Stimulated activated CD4-positive, alpha-beta T cell treated with anti-CD3 and anti-CD28 coated beads, Interleukin-1b, Interleukin-23, amount 100 ng/mL, for 24 hours (primary cell): ENCODE results near the gene SPTLC2.
"Not testable (repeated sequence)": the region's sequence is repeated elsewhere in the genome, so short reads cannot be mapped to it uniquely, and the experiment has no call there.

Experiments used
- DNase-seq, 4 experiments: peaks; one replicate each; pipeline ENCODE4 v3.0.0-alpha.2; 2020; ENCODE audit warnings: low read depth in 4 of 4, low spot score in 1 of 4

The SPTLC2 gene

DNA sequence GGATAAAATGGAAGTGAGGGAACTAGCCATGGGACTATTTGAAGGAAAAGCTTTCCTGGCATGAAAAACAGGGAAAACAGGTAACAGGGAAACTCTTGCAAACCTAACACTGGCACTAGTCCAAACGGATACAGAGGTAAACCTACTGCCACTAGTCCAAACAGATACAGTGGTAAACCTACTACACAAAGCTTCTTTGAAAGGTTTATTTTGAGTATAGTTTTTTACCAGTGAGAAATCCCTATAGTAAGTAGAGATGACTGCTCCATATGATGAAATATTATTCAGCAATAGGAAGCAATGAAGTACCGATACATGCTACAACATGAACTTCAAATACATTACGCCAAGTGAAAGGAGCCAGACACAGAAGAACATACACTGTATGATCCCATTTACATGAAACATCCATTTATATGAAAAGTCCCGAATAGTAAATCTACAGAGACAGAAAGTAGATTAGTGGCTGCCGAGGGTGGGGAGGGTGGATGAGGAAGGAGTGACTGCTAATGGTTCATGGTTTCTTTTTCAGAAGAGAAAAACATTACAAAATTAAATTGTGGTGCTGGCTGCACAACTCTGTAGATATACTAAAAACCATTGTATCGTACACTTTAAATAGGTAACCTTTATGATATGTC lies 25.5 kb downstream of the SPTLC2 start:
- DNase-seq: no peak

DNA sequence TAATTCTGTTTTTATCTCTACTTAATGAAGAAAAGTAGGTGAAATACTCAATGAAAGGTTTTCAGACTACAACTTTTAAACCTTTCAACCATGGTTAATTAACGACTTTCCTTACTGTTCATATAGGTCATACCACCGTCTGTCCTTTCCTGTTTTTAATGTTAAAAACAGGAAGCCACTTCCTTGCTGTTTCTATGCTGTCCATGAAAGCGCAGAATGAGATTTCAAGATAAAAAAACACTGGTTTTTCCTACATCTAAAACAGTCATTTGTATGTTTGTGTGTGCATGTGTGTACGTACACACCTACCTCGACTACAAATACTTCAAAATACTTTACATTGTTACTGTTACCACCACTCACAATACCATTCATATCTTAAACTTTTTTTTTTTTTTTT lies 27.3 kb downstream of the SPTLC2 start:
- DNase-seq: no peak

DNA sequence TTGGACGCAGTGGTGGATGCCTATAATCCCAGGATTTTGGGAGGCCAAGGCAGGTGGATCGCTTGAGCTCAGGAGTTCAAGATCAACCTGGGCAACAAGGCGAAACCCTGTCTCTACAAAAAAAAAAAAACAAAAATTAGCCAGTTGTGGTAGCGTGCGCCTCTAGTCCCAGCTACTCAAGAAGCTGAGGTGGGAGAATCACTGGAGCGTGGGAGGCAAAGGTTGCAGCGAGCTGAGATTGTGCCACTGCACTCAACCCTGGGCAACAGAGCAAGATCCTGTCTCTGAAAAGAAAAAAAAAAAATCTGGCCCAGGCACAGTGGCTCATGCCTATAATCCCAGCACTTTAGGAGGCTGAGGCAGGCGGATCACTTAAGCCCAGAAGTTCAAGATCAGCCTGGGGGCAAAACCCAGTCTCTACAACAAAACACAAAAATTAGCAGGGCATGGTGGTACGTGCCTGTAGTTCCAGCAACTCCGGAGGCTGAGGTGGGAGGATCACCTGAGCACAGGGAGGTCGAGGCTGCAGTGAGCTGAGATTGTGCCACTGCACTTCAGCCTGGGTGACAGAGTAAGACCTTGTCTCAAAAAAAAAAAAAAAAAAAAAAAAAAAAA lies 27.9 kb downstream of the SPTLC2 start:
- DNase-seq: not testable (repeated sequence)

DNA sequence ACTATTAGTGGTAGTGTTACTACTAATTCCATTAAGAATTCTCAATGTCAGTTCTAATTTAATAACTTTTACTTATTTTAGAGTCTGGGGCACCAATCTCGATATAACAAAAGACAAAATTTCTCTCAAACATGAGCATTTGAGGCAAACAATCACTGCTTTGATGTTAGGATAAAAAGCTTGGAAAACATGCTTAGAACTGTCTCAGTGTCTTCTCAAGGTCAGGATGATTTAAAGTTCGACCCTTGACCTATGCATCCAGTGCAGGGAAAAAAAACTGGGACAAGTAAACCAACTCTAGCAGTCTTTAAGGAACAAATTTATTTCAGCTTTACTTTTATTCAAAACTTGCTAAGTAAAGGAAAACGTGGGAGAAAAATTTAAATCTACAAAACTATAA lies 31.1 kb downstream of the SPTLC2 start:
- DNase-seq: no peak

DNA sequence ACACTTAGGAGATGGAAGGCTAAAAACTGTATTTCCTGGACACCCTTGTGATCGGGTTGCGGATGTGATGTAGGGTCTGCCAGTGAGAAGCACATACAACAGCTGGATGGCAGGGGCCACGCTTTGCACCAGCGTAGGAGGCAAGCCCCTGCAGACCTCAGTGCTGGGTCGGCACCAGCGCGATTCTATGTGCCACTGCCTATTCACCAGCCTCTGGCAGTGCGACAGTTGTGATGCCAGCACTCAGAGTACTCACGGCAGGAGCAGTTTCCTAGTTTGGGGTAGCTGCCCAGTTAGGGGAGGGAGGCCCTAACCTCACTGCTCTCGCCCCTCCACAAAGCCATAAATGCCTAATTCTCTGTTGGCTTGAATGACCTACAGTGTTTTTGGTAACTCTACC lies 31.6 kb downstream of the SPTLC2 start:
- no peak for DNase-seq

DNA sequence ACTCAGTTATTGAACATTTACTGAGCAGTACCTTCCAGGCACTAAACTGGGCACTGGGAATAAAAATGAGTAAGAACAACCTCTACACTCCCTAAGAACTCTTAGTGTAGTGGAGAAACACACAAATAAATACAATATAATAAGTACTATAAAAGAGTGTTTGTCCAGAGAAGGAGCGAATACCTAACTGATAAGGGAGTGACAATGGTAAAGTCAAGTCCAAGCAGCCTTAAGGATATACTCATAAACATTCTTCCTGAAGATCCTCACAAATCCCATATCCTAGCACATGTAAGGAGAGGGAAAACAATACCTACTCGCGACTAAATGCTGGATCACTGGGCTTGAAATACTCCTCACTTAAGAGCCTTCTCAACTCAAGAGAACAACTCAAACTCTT lies 32.8 kb downstream of the SPTLC2 start:
- DNase-seq: no peak

DNA sequence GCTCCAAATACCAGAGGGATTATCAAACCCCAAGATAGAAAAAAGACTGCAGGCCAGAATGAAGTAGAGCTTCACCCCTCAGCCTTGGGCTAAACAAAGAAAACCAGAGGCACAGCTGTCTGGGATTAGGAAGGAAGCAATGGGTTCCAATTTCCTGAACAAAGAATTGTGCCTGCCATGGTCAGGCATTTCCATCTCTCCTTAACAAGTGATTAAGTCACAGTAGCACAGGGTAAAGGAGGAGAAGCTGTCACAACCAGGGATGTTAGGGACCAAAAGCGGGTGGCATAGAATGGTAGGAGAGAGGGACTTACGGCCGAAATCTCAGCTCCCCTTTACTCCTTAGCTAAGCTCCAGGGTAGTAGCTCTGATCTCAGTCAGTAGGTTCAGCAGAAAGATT lies 33.9 kb downstream of the SPTLC2 start:
- DNase-seq: no peak

DNA sequence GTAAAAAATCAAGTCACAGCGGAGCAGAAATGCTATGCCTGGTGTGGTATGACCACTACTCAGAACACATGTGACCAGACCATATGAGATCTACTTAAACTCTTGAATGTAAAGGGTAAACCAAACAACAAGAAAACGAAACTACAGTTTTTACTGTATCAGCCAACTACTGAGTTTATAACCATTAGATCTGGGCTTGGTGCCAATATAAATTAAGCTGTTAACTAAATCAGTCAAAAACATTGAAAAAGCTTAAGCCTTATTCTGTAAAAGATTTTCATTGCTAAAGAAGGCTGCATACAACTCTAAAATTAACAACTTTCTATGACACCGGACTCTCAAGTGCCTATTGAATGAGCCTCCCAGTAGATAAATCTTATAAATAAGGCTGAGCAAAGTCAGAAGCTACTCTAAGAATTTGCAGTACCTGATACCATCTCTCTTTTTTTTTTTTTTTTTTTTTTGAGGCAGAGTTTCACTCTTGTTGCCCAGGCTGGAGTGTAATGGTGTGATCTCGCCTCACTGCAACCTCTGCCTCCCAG lies 35.4 kb downstream of the SPTLC2 start:
- DNase-seq: no peak

DNA sequence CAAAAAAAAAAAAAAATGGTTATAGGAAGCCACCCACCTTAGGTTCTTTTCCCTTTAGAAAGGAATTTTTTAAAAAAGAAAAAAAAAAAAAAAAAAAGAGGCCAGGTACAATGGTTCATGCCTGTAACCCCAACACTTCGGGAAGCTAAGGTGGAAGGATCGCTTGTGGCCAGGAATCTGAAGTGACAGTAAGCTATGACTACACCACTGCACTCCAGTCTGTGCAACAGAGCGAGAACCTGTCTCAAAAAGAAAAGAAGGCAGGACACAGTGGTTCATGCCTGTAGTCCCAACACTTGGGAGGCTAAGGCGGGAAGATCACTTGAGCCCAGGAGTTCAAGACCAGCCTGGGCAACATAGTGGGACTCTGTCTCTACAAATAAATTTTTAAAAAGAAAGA lies 36.0 kb downstream of the SPTLC2 start:
- no peak for DNase-seq

DNA sequence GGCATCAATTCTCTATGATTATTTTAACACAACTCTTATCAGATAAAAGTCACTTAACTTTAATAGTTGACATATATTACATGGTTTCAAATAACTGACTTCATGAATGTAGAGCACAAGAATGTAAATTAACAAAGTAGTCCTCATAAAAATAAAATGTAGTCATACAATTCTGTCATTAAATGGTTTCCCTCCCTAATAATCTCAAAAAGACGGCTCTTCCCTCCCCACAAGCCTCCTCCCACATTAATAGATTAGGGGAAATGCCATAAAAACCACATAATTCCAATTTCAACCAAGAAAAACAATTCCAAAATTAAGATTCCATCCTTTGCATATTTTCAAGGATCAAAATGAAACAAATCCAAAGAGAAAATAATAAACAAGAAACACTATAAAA lies 36.7 kb downstream of the SPTLC2 start:
- no peak for DNase-seq

DNA sequence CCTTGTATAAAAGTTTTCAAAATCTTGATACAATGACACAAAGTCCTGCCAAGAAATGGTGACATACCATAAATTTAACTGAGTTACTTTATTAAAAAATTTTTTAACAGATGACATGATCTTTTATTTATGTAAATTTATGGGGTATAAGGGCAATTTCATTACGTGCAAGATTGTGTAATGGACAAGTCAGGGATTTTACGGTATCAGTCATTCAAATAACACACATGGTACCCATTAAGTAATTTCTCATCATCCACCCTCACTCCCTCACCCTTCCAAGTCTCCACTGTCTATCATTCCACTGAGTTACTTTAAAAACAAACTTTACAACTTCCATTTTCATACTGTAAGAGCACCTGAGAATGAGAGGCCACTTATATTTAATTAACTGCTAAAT lies 37.4 kb downstream of the SPTLC2 start:
- DNase-seq: no peak

DNA sequence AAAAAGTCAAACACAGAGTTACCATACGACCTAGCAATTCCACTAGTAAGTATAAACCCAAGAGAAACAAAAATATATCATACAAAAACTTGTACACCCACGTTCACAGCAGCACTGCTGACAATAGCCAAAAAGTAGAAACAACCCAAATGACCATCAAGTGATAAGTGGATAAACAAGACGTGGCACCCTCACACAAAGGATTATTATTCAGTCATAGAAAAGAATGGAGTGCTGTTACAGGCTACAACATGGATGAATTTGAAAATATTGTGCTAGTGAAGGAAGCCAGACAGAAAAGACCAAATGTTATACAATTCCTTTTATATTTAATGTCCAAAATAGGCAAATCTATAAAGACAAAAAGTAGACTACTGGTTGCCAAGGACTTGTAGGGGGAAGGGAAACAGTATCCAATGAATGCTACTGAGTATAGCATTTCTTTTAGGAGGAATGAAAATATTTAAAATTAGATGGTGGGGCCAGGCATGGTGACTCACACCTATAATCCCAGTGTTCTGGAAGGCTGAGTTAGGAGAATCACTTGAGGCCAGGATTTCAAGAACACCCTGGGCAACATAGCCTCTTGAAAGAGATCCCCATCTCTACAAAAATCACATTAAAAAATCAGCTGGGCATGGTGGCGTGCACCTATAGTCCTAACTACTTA lies 41.9 kb downstream of the SPTLC2 start:
- DNase-seq: no peak

DNA sequence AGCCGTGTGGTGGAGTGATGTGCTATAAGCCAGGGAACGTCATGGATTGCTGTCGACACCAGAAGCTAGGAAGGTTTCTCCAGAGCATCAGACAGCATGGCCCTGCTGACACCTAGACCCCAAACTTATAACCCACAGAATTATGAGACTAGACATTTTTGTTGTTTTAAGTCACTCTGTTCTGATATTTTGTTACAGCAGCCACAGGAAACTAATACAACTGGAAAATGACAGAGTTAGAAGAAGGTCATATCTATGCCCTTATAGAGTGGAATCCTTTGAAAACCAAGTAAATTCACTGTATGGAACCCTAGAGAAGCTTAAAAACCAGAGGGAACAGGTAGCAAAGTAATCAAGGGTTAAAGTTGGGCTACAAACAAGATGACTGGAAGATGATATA lies 42.5 kb downstream of the SPTLC2 start:
- no peak for DNase-seq

DNA sequence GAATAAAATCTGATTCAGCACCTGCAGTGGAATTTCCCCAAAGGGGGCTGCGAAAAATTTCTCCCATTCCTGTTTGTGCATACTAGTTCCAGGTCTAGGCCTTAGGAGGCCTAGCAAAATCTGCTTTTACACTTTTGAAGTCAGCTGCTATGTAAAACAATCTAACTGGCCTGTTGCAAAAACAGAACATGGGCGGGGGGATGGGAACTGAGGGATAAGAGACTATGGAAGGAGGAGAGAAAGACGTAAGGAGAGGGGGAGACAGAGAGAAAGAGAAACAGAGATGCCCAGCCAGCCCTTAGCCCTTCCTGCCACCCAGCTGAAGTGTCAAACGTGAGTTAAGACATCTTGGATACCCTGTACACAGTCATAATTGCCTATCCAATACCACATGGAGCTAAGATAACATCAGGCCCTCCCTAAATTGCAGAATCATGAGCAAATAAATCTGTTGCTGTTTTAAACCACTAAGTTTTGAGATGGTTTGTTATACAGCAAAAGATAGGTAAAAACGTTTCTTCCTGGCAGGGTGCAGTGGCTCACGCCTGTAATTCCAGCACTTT lies 45.6 kb downstream of the SPTLC2 start:
- no peak for DNase-seq

DNA sequence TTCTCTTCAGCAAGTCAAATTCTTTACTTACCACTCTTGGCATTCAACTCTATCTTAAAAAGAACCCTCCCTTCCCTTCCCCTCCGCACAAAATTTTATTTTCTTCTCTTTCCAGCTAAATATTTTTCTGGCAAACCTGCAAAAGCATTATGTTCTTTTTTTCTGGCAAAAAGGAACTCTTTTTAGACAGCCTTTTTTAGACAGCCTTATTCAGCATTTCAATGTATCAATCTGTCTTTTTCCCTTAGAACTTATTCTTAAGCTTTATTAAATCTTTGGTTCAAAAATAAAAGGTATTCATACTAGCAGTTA lies 50.5 kb downstream of the SPTLC2 start:
- DNase-seq: no peak

DNA sequence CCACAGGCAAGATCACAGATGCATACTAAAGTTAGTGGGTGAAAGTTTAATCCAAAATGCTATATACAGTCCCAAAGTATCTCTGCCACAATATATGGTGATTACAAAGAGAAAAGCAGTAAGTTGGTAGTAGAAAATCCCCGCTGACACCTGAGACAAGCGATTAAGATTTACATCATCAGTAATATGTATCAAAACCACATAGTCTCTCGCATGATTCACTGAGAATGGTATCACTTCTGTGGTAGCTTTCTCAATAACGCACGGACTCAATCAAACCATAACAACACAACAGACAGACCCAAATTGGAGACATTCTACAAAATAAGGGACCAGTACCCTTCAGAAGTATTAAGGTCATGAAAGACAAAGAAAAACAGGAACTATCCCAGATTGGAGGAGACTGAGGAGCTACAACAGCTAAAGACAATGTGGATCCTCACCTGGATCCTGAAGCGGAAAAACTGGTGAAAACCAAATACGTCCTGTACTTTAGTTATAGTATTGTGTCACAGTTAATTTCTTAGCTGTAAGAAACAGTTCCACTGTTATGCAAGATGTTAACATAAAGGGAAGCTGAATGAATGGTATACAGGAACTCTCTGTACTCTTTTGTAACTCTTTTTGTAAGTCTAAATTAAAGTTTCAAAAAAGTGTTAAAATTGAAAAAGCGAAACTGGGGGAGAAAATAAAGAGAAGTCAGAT lies 51.0 kb downstream of the SPTLC2 start:
- DNase-seq: no peak

DNA sequence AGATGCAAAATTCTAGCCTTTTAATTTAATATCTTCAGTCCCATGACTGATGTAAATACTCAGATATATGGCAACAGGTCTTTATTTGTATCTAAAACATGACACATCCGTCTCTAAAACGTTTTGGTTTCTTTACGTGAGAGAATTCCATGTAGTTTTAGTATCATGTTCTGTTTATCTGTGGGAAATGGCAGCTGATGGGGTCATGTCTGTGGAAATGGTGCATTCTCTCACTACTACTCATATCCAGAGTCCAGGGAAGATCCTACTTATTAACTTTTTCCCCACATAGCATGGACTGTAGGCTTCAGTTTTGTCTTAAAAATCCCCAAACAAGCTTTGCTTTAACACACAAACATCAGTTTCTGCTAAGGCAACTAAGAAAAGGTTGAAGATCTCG lies 53.8 kb downstream of the SPTLC2 start:
- no peak for DNase-seq

DNA sequence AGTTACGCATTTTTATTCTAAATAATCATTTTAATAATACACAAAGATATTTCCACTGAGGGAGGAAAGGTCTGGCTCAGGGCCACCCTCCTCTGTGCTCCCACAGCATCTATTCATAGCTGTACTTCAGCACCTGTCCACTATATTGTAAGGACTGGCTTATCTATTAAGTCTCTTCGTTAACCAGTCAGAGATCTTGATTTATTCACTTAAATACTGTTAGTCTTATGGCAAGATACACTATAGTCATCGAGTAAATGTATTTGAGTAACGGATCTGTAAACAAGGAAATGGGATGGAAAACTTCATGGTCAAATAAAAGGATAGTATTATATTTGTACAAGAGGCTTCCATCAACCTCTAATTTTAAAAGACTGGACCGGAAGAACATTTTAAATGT lies 54.6 kb downstream of the SPTLC2 start:
- DNase-seq: no peak

DNA sequence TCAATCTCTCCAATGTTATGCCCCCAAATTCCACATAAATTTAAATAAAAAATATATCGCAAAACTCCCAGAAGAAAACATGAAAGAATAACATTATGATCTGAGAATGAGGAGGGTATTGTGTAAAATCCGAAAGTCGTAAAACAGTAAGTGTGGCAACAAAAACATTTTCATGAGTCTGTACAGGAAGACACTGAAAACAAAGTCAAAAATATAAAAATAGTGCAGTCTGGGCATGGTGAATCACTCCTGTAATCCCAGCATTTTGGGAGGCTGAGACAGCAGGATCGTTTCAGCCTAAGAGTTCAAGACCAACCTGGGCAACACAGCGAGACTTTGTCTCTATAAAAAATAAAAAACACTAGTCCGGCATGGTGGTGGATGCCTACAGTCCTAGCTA lies 57.1 kb downstream of the SPTLC2 start:
- DNase-seq: no peak

DNA sequence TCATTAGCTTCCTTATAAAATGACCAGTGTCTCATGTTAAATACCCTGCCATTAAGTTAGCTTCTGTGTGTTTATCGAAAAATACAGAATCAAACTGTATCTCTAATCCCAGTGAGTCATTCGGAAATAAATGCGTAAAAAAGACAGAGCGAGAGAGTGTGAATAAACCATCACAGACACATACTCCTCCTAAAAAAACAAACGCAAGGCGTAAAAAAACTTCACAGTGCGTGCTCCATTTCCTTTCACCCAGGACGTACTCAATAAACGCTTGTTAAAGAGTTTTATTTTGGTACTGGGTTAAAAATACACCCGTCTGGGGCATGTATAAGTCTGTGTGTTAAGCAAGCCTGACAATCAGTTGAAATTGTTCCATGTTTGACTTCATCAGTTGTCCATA lies 59.0 kb downstream of the SPTLC2 start:
- no peak for DNase-seq

DNA sequence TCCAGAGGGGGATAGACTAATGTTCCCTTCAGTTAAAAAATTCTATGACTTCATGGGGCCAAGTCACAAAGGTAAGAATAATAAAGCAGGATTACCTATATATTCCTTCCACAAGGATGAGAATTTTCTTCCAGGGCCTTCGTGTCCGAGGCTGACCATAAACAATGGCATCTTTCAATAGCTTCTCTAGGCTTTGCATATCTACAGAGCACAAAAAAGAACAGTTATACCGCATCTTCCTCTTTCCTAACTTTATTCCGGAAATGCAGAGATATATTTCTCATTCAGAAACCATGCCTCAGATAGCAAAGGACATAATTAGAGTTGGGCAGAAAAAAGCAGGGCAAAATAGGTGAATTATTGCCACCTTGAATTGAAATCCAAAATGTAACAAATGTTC lies 59.5 kb downstream of the SPTLC2 start:
- DNase-seq: no peak
